ENCODE results near the gene RALGPS2.

Gene RALGPS2

DNA sequence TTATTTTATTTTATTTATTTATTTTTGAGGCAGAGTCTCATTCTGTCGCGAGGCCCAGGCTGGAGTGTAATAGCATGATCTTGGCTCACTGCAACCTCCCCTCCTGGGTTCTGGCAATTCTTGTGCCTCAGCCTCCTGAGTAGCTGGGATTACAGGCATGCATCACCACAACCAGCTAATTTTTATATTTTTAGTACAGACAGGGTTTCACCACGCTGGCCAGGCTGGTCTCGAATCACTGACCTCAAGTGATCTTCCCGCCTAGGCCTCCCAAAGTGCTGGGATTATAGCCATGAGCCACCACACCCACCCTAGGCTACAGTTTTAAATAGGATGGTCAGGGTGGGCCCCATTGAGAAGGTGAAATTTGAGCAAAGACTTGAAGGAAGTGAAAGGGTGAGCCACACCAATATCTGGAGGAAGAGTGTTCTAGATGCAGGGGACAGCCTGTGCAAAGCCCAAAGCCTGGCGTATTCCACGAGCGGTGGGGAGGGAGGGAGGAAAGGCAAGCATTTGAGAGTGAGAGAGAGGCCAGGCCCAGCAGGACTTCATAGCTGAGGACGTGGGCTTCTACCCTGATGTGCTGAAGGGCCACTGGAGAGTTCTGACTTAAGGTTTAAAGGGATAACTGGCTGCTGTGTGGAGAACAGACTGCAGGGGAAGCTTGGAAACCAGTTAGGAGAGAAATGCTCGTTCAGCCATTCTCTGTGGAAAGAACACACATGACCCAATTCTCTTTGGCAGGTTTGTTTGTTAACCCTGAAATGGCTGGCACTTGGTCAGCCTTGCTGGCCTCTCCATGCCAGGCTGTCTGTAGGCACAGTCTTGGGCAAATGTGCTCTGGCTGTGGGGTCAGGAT is 238.0 kb downstream of the RALGPS2 start:
- no peak for DNase-seq (ENCODE audit: low spot score)

DNA sequence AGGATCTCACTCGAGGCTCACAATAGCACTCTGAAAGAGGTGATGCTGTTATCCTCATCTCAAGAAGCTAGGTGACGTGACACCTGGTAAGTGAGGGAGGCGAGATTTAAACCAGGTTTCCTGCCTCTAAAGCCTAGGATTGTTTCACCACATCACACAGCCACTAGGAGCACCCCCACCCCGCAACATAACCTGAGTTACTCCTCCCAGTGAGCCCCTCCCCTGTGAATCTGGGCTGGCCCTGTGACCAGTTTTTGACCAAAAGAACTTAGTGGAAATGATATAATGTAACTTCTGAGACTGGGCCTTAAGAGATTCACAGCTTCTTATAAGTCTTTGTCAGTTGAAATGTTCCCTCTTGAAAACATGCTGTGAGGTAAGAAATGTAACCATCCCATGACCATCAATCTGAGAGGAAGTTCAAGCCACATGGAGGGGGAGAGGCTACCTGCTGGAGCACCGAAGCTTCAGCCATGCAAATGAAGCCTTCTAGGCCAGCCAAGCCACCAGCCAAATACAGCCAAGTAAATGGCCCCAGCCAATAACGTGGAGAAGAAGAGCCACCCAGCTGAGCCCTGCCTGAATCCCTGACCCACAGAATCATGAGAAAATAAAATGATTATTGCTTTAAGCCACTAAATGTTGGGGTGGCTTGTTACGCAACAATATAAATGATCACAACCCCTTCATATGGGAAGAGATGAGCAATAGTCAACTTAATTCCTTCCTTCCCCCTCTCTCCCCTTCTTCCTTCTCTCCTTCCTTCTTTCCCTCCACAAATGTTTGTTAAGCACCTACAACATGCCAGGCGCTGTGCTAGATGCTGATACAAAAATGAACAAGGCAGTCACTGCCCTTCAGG is 239.7 kb downstream of the RALGPS2 start:
- no peak for DNase-seq (ENCODE audit: low spot score)

DNA sequence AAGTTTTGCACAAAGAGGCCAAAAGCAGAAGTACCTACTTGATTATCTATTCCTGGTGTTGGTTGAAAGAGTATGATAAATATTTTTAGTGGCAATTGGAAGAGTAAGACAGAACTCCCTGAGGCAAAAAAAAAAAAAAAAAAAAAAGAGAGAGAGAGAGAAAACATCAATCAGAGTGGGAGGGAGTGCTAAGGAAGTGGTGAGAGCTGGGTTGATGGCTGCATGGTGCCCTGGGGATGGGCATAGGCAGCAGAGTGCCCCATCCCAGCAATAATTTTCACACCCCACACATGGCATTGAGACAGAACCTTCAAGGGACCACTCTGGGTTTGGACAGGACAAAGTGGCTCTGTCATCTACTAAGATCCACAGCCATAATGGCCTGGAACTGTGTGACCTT is 241.3 kb downstream of the RALGPS2 start:
- DNase-seq (ENCODE audit: low spot score), result no peak

DNA sequence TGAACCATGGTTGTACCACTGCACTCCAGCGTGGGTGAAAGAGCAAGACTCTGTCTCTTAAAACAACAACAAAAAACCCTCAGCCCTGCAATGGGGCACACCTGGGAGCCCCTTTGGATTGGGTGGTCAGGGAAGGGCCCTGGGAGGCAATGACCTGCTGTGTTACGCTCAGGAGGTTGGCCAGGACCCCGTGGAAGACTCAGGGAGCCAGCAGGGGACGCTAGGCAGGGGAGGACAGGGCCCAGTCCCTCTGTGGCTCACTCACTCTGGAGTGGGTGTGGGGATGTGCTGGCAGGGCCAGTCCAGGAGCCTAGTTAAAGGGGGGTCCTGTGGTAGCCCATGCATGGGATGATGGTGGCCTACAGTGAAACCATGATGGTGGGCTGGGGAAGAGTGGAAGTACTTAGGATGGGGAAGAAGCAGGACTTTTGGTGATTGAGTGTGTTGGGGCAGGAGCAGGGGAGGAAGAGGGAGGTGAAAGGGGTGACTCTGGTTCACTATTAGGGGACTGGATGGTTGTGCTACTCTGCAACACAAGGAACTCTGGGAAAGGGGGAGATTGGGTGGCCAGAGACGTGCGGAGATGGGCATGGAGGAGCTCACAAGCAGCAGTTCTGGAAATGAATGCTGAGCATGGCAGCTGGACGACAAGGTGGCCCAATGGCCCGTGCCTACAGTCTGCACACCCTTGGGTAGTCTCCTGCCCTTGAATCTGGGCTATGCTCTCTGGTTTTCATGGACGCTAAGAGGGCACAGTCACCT is 244.4 kb downstream of the RALGPS2 start:
- no peak for DNase-seq (ENCODE audit: low spot score)

DNA sequence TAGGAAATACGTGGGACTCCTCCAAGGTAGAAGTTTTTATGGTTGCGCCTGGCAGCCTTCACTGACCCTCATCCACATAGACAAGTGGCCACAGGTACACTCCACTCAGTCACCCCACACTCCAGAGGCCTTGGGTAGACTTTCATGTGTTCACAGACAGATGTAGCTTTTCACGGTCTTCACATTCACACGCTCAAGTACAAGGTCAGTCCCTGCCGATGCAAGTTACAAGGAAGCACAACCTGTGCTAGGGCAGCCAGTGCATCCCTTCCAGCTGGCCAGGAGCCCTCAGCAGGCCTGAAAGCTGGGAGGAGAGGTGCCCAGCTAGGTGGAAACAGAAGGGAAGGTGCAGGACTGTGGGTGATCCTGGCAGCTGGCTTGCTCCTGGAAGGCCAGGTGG is 245.1 kb downstream of the RALGPS2 start:
- DNase-seq (ENCODE audit: low spot score), result no peak
